Activated T-cell treated with anti-CD3 and anti-CD28 coated beads, Interleukin-2, amount 50 U/mL, for 24 hours (primary cell): Measurements from ENCODE around the gene ZFYVE28.

ENCODE experiments used
- DNase-seq: peaks from one replicate; pipeline ENCODE4 v3.0.0-alpha.2; 2020
- H3K27ac Mint-ChIP-seq: 2 replicates; pipeline ENCODE4 v1.8.0; 2020; ENCODE audit warnings: mild to moderate bottlenecking, mixed read lengths
- H3K27me3 Mint-ChIP-seq: 2 replicates; pipeline ENCODE4 v1.8.0; 2020; ENCODE audit warnings: mixed read lengths
- H3K36me3 Mint-ChIP-seq: 2 replicates; pipeline ENCODE4 v1.8.0; 2020; ENCODE audit warnings: low read depth, mixed read lengths
- H3K4me1 Mint-ChIP-seq: 2 replicates; pipeline ENCODE4 v1.8.0; 2020; ENCODE audit warnings: low read depth, mixed read lengths
- H3K4me3 Mint-ChIP-seq: 2 replicates; pipeline ENCODE4 v1.8.0; 2020; ENCODE audit warnings: mild to moderate bottlenecking, moderate library complexity, mixed read lengths
- H3K9me3 Mint-ChIP-seq: 2 replicates; pipeline ENCODE4 v1.8.0; 2020; ENCODE audit warnings: mixed read lengths

Gene ZFYVE28

GRCh38 chr4:2366252-2367192 is 51.9 kb downstream of the ZFYVE28 start:
- Mint-ChIP-seq H3K36me3 (no peaks in the 10 kb centered on the region), H3K9me3 (peaks cover 8% of the 10 kb centered on the region), H3K4me3 (no peak overlapping the region), H3K27me3 (no peaks in the 10 kb centered on the region), H3K4me1 (peaks cover 7% of the 10 kb centered on the region), H3K27ac (no peak overlapping the region)
- DNase-seq = no peak

DNA sequence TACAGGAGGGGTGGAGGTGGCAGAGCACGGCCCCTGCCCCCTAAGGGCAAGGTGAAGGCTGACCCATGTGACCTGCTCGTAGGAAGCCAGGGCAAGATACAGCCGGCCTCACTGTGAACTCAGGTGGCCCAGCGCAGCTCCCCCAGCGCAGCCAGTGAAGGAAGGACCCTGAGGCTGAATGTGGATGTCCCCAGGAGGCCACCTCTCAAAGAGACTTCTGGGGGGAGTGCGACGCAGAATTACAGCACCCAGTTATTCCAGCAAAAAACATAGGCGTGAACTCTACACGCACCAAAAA is 52.6 kb downstream of the ZFYVE28 start:
- no peak for DNase-seq
- no peaks in the 10 kb centered on the region for H3K36me3 Mint-ChIP-seq
- H3K4me1 Mint-ChIP-seq = peaks cover 7% of the 10 kb centered on the region
- H3K27ac Mint-ChIP-seq = no peak overlapping the region
- H3K4me3 Mint-ChIP-seq = no peak overlapping the region
- no peaks in the 10 kb centered on the region for H3K27me3 Mint-ChIP-seq
- peaks cover 8% of the 10 kb centered on the region for H3K9me3 Mint-ChIP-seq

GRCh38 chr4:2365054-2365912 is 53.2 kb downstream of the ZFYVE28 start:
- Mint-ChIP-seq H3K27ac (peak overlapping the region; percentile 79), H3K9me3 (peaks cover 8% of the 10 kb centered on the region), H3K4me3 (peak overlapping the region; percentile 71), H3K36me3 (no peaks in the 10 kb centered on the region), H3K27me3 (no peaks in the 10 kb centered on the region), H3K4me1 (peaks cover 7% of the 10 kb centered on the region)
- no peak for DNase-seq

DNA sequence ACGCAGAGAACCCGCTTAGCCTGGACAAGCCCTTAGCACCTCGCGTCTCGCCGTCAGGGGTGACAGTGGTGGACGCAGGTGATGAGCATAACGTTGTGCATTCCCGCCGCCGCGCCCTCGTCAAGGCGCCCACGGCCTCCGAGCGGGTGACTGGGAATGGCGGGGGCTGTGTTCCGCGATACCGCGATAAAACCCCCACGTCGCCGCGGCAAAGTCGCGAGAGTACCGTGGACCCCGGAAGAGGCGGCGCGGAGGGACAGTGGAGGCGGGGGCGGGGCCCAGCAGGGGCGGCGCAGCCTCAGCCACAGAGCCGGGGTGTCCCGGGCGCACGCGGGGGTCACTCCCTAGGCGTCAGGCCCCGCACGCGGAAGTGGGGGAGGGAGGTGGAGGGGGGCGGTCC is 53.8 kb downstream of the ZFYVE28 start:
- no peaks in the 10 kb centered on the region for H3K36me3 Mint-ChIP-seq
- DNase-seq = peak; percentile 73
- H3K9me3 Mint-ChIP-seq = peaks cover 8% of the 10 kb centered on the region
- no peaks in the 10 kb centered on the region for H3K27me3 Mint-ChIP-seq
- peaks cover 7% of the 10 kb centered on the region for H3K4me1 Mint-ChIP-seq
- peak overlapping the region; percentile 79 for H3K27ac Mint-ChIP-seq
- peak overlapping the region; percentile 71 for H3K4me3 Mint-ChIP-seq

- no peak for DNase-seq
- peaks cover 5% of the 10 kb centered on the region for H3K9me3 Mint-ChIP-seq
- H3K27me3 Mint-ChIP-seq = no peaks in the 10 kb centered on the region
- no peaks in the 10 kb centered on the region for H3K36me3 Mint-ChIP-seq
- H3K27ac Mint-ChIP-seq = peak overlapping the region; percentile 79
- peaks cover 7% of the 10 kb centered on the region for H3K4me1 Mint-ChIP-seq
- peak overlapping the region; percentile 71 for H3K4me3 Mint-ChIP-seq
These were observed 54.3 kb downstream of the ZFYVE28 start for GRCh38 chr4:2363951-2364653.

GRCh38 chr4:2363056-2363721 is 55.3 kb downstream of the ZFYVE28 start:
- Mint-ChIP-seq H3K36me3 (no peaks in the 10 kb centered on the region), H3K4me1 (peaks cover 7% of the 10 kb centered on the region), H3K9me3 (no peaks in the 10 kb centered on the region), H3K4me3 (no peak overlapping the region), H3K27me3 (no peaks in the 10 kb centered on the region), H3K27ac (no peak overlapping the region)
- no peak for DNase-seq

- H3K27me3 Mint-ChIP-seq = no peaks in the 10 kb centered on the region
These were observed 56.0 kb downstream of the ZFYVE28 start for GRCh38 chr4:2362266-2363055.

DNA sequence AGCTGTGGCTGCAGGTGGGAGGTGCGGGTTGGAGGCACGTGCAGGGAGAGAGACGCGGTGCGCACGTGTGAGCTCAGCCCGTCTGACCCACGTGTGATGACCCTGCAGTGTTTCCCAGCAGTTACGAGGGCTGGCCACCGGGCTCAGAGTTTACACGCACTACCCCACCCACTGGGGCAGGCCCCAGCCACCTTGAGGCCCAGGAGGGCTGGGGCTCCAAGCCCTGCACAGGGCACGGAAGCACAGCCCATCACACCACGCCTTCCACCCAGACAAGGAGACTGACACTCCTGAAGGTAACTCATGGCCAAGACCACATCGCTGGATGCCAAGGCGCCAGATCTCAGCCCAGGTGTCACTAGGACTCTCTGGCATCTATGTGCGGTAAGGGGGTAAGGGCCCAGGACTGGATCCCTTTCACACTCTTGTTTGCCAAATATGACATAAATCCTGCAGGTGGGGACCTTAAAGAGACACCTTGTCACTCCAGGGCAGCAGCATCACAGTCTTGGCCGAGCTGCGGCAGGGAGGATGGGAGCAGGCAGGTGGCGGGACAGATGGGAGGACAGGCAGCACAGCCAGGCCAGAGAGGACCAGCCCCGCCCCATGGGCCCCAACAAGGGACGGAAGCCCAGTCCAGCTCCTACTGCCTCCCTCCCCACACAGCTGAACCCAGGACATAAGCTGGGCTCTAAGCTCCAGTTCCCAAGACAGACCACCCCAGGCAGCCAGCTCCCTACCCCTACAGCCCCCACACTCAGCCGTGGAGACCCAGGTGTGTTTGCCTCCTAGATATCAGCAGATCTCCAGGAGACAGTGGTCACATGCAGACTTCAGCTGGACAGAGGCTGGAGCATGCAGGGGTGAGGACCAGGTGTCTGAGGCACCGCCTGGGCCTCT is 56.8 kb downstream of the ZFYVE28 start:
- no peak for DNase-seq
- H3K36me3 Mint-ChIP-seq = no peaks in the 10 kb centered on the region
- no peak overlapping the region for H3K4me3 Mint-ChIP-seq
- H3K27me3 Mint-ChIP-seq = no peaks in the 10 kb centered on the region
- no peaks in the 10 kb centered on the region for H3K9me3 Mint-ChIP-seq
- H3K4me1 Mint-ChIP-seq = peaks cover 7% of the 10 kb centered on the region
- H3K27ac Mint-ChIP-seq = no peak overlapping the region

More at GRCh38 chr4:2362266-2363055, 56.0 kb downstream of the ZFYVE28 start:
- no peak overlapping the region for H3K4me3 Mint-ChIP-seq
- no peaks in the 10 kb centered on the region for H3K9me3 Mint-ChIP-seq
- DNase-seq = no peak
- peaks cover 7% of the 10 kb centered on the region for H3K4me1 Mint-ChIP-seq
- H3K36me3 Mint-ChIP-seq = no peaks in the 10 kb centered on the region
- H3K27ac Mint-ChIP-seq = no peak overlapping the region

DNA sequence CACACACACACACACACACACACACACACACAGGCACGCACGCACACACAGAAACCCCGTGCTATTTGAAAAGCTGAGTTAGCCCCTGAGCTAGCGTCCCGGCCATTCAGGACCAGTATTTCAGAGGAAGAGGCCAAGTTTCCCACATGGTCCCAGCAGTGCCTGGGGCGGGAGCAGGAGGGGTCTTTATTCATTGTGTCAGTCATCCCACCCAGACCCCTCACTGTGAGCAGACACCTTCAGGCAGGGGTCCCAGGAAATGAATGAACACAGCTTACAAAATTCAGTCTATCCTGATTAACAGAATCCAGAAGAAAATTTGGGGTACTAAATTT is 58.1 kb downstream of the ZFYVE28 start:
- no peak overlapping the region for H3K4me3 Mint-ChIP-seq
- H3K9me3 Mint-ChIP-seq = no peaks in the 10 kb centered on the region
- no peaks in the 10 kb centered on the region for H3K27me3 Mint-ChIP-seq
- H3K27ac Mint-ChIP-seq = no peak overlapping the region
- no peaks in the 10 kb centered on the region for H3K36me3 Mint-ChIP-seq
- peaks cover 5% of the 10 kb centered on the region for H3K4me1 Mint-ChIP-seq
- no peak for DNase-seq

GRCh38 chr4:2359591-2360395 is 58.7 kb downstream of the ZFYVE28 start:
- peak overlapping the region; percentile 27 for H3K27ac Mint-ChIP-seq
- H3K4me1 Mint-ChIP-seq = peaks cover 6% of the 10 kb centered on the region
- H3K36me3 Mint-ChIP-seq = no peaks in the 10 kb centered on the region
- no peak overlapping the region for H3K4me3 Mint-ChIP-seq
- DNase-seq = no peak
- no peaks in the 10 kb centered on the region for H3K27me3 Mint-ChIP-seq
- no peaks in the 10 kb centered on the region for H3K9me3 Mint-ChIP-seq

- H3K4me3 Mint-ChIP-seq = no peak overlapping the region
- H3K27me3 Mint-ChIP-seq = no peaks in the 10 kb centered on the region
- H3K36me3 Mint-ChIP-seq = no peaks in the 10 kb centered on the region
- no peaks in the 10 kb centered on the region for H3K9me3 Mint-ChIP-seq
- no peak overlapping the region for H3K27ac Mint-ChIP-seq
- DNase-seq = no peak
- H3K4me1 Mint-ChIP-seq = peaks cover 6% of the 10 kb centered on the region
These were observed 60.4 kb downstream of the ZFYVE28 start for GRCh38 chr4:2357821-2358745.
